Suprapubic skin (tissue), 4 donors: ENCODE measurements around the gene SLC22A1. TPM values are rescaled to one million over a fixed set of nuclear protein-coding genes. Genes with fewer than 3 reads are reported as not detected.

ENCODE experiments used
- DNase-seq, 2 donors: peaks; one replicate each; pipeline ENCODE4 v3.0.0-alpha.2; 2019; ENCODE audit warnings: low spot score in 2 of 2
- H3K27ac ChIP-seq: fragments of 200-600 bp; sonication (generic); one replicate; pipeline ENCODE4 v1.5.1; 2019
- H3K27me3 ChIP-seq: fragments of 200-600 bp; sonication (generic); one replicate; pipeline ENCODE4 v1.5.1; 2019
- H3K36me3 ChIP-seq: fragments of 200-600 bp; sonication (generic); one replicate; pipeline ENCODE4 v1.5.1; 2019
- H3K4me1 ChIP-seq: fragments of 200-600 bp; sonication (generic); one replicate; pipeline ENCODE4 v1.5.1; 2019
- H3K4me3 ChIP-seq: fragments of 200-600 bp; sonication (generic); one replicate; pipeline ENCODE4 v1.5.1; 2019; ENCODE audit warnings: mild to moderate bottlenecking
- H3K9me3 ChIP-seq: fragments of 200-600 bp; sonication (generic); one replicate; pipeline ENCODE4 v1.5.1; 2019
- EP300 ChIP-seq: sonication (generic); formaldehyde crosslinking; IDR thresholded peaks from one replicate; pipeline ENCODE4 v1.6.1; 2017; ENCODE audit warnings: antibody characterized with exemption
- POLR2A ChIP-seq, 2 donors: fragments of 450-650 bp; IDR thresholded peaks; one replicate each; pipeline ENCODE4 v1.6.1; 2017; ENCODE audit warnings: antibody characterized with exemption in 2 of 2, mild to moderate bottlenecking in 2 of 2, moderate library complexity in 2 of 2
- POLR2AphosphoS5 ChIP-seq, 3 donors: sonication (generic); formaldehyde crosslinking; IDR thresholded peaks; one replicate each; pipeline ENCODE4 v1.6.1; 2017; ENCODE audit warnings: antibody characterized with exemption in 3 of 3
- WGBS: methylation state at CpG from one replicate; pipeline ENCODE4 v1.1.5; 2018; 5-methylcytosine and 5-hydroxymethylcytosine counted together
- total RNA-seq, 4 donors: library from RNA; depleted of rRNA; stranded (reverse); fragments of >200 nt; gene quantifications; one replicate each; pipeline ENCODE4 v1.1.0, GENCODE V29; 2016
- TF ChIP-seq, protein P1 (sequence below), 2 donors: fragments of 200-600 bp in 1 of 2; fragments of 450-650 bp in 1 of 2; sonication (generic) in 1 of 2; IDR thresholded peaks; one replicate each; pipeline ENCODE4 v1.5.1; 2016 to 2019; ENCODE audit warnings: antibody characterized with exemption in 2 of 2, mild to moderate bottlenecking in 1 of 2, moderate library complexity in 1 of 2

Gene SLC22A1
- 1 to 10 TPM in 2 of 4 donors, under 1 TPM in 1, not detected in 1; 0.26 to 3.9 (median 3.3) TPM for total RNA-seq

DNA sequence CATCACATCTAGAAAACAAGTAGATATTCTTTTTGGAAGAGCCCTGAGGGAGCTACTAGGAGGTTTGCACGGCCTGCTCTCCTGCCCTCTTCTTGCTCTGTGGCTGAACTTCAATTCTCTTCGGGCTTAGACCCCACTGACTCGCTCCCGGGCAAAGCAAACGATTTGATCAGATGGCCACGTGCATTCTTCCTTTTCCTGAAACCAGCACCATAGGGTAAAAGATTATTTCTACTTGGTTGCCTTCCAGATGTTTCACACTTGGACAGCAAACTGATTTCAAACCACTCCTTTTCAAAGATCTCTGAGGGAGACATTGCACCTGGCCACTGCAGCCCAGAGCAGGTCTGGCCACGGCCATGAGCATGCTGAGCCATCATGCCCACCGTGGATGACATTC is at the start of gene SLC22A1:
SLC22A1 (plus strand) TSS at position 258 of the 400 bp plus-strand sequence; CDS start at position 379, 121 bp downstream.
- TF ChIP-seq EP300 (no peak), POLR2AphosphoS5 (IDR thresholded peaks at IDR 0.05) (no peak), POLR2A (IDR thresholded peaks at IDR 0.05) (no peak)
- TF ChIP-seq, protein P1, sequence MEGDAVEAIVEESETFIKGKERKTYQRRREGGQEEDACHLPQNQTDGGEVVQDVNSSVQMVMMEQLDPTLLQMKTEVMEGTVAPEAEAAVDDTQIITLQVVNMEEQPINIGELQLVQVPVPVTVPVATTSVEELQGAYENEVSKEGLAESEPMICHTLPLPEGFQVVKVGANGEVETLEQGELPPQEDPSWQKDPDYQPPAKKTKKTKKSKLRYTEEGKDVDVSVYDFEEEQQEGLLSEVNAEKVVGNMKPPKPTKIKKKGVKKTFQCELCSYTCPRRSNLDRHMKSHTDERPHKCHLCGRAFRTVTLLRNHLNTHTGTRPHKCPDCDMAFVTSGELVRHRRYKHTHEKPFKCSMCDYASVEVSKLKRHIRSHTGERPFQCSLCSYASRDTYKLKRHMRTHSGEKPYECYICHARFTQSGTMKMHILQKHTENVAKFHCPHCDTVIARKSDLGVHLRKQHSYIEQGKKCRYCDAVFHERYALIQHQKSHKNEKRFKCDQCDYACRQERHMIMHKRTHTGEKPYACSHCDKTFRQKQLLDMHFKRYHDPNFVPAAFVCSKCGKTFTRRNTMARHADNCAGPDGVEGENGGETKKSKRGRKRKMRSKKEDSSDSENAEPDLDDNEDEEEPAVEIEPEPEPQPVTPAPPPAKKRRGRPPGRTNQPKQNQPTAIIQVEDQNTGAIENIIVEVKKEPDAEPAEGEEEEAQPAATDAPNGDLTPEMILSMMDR (IDR thresholded peaks at IDR 0.05): no peak
- H3K9me3 ChIP-seq: no peaks in the 10 kb centered on the region
- no peak for DNase-seq
- H3K4me3 ChIP-seq: no peak within 1 kb of the TSS
- no peak within 1 kb of the TSS for H3K27ac ChIP-seq
- 79% methylated on average over 8 of the region's 8 CpGs for WGBS
- H3K27me3 ChIP-seq: no peaks in the 10 kb centered on the region
- no peaks in the 10 kb centered on the region for H3K4me1 ChIP-seq
- H3K36me3 ChIP-seq: peaks cover 7% of the 10 kb centered on the region

- Histone ChIP-seq H3K27ac (no peak overlapping the region), H3K36me3 (peaks cover 100% of the 10 kb centered on the region)
Observed at GRCh38 chr6:160073272-160073671, 48.3 kb upstream of the SLC22A1 start.

GRCh38 chr6:160076009-160076408 is 45.6 kb upstream of the SLC22A1 start:
- no peak for DNase-seq
- 94% methylated on average over 5 of the region's 5 CpGs for WGBS
- no peaks in the 10 kb centered on the region for H3K27me3 ChIP-seq
- no peaks in the 10 kb centered on the region for H3K4me1 ChIP-seq
- no peak overlapping the region for H3K27ac ChIP-seq
- no peaks in the 10 kb centered on the region for H3K9me3 ChIP-seq
- TF ChIP-seq, protein P1 (IDR thresholded peaks at IDR 0.05): no peak
- TF ChIP-seq POLR2AphosphoS5 (IDR thresholded peaks at IDR 0.05): no peak
- no peak for TF ChIP-seq EP300
- TF ChIP-seq POLR2A (IDR thresholded peaks at IDR 0.05): no peak
- no peak overlapping the region for H3K4me3 ChIP-seq
- peaks cover 100% of the 10 kb centered on the region for H3K36me3 ChIP-seq

More at GRCh38 chr6:160073272-160073671, 48.3 kb upstream of the SLC22A1 start:
- no peaks in the 10 kb centered on the region for H3K4me1 ChIP-seq
- DNase-seq: no peak
- H3K9me3 ChIP-seq: no peaks in the 10 kb centered on the region
- H3K27me3 ChIP-seq: no peaks in the 10 kb centered on the region
- no peak overlapping the region for H3K4me3 ChIP-seq
- WGBS: 89% methylated on average over 9 of the region's 9 CpGs
- TF ChIP-seq, protein P1 (IDR thresholded peaks at IDR 0.05): no peak
- TF ChIP-seq POLR2AphosphoS5 (IDR thresholded peaks at IDR 0.05) (no peak), EP300 (no peak), POLR2A (IDR thresholded peaks at IDR 0.05) (no peak)

DNA sequence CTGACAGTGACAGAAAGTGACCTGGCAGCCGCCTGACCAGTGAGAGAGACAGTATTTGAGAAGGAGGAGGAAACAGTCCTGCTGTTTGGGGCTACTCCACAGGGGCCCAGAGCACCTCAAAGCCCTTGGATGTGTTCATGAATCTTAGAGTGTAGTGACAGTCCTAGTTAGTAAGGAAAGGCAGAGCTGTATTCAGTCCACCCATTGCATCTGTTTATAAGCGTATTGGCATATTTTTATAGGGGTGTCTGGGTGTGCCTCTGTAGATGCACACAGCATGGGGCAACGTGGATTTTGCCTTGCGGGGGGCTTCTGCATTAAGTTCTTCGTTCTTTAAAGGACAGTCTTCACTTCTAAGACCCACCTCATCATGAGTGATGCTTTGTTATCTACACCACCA is 44.6 kb upstream of the SLC22A1 start:
- TF ChIP-seq POLR2AphosphoS5 (IDR thresholded peaks at IDR 0.05): no peak
- no peak for TF ChIP-seq EP300
- TF ChIP-seq, protein P1 (IDR thresholded peaks at IDR 0.05): no peak
- no peak for TF ChIP-seq POLR2A (IDR thresholded peaks at IDR 0.05)
- 85% methylated on average over 5 of the region's 5 CpGs for WGBS

GRCh38 chr6:160077526-160077925 is 44.1 kb upstream of the SLC22A1 start:
- no peaks in the 10 kb centered on the region for H3K4me1 ChIP-seq
- H3K9me3 ChIP-seq: no peaks in the 10 kb centered on the region
- WGBS: 70% methylated on average over 2 of the region's 2 CpGs
- no peak overlapping the region for H3K27ac ChIP-seq
- no peak for DNase-seq
- peaks cover 100% of the 10 kb centered on the region for H3K36me3 ChIP-seq
- no peaks in the 10 kb centered on the region for H3K27me3 ChIP-seq
- no peak overlapping the region for H3K4me3 ChIP-seq
- TF ChIP-seq, protein P1 (IDR thresholded peaks at IDR 0.05): no peak

More for the DNA sequence above, 44.6 kb upstream of the SLC22A1 start:
- Histone ChIP-seq H3K27me3 (no peaks in the 10 kb centered on the region), H3K4me3 (no peak overlapping the region), H3K9me3 (no peaks in the 10 kb centered on the region), H3K27ac (no peak overlapping the region), H3K36me3 (peaks cover 100% of the 10 kb centered on the region), H3K4me1 (no peaks in the 10 kb centered on the region)
- no peak for DNase-seq
